Activated naive CD4-positive, alpha-beta T cell treated with anti-CD3 and anti-CD28 coated beads for 36 hours (primary cell): ENCODE results near the gene CFAP20. TPM values are rescaled to one million over a fixed set of nuclear protein-coding genes. Genes with fewer than 3 reads are reported as not detected.
"Not testable (repeated sequence)": the region's sequence is repeated elsewhere in the genome, so short reads cannot be mapped to it uniquely, and the experiment has no call there.

Experiments used
- CTCF ChIA-PET: fragments of 350-600 bp; sonication (Branson Sonifier 250); formaldehyde crosslinking; loops from one replicate; lab custom pipeline; 2021; ENCODE audit warnings: antibody characterized with exemption; lab: Charles Lee
- DNase-seq: peaks from one replicate; pipeline ENCODE4 v3.0.0-alpha.2; 2020
- H3K27ac Mint-ChIP-seq: one replicate; pipeline ENCODE4 v1.8.0; 2021; ENCODE audit warnings: mild to moderate bottlenecking, mixed read lengths
- H3K27me3 Mint-ChIP-seq: one replicate; pipeline ENCODE4 v1.8.0; 2021; ENCODE audit warnings: low read depth, mixed read lengths
- H3K36me3 Mint-ChIP-seq: one replicate; pipeline ENCODE4 v1.8.0; 2021; ENCODE audit warnings: low read depth, mixed read lengths
- H3K4me1 Mint-ChIP-seq: one replicate; pipeline ENCODE4 v1.8.0; 2021; ENCODE audit warnings: low read depth, mixed read lengths
- H3K4me3 Mint-ChIP-seq: one replicate; pipeline ENCODE4 v1.8.0; 2021; ENCODE audit warnings: mild to moderate bottlenecking, moderate library complexity, mixed read lengths
- H3K9me3 Mint-ChIP-seq: one replicate; pipeline ENCODE4 v1.8.0; 2021; ENCODE audit warnings: mixed read lengths
- intact Hi-C: fragments of 100-400 bp; cut with micrococcal nuclease; formaldehyde crosslinking; loops from one replicate; pipeline ENCODE4 v1.15.1; 2023
- total RNA-seq, 2 experiments: library from RNA; stranded (reverse); gene quantifications; one replicate each; pipeline ENCODE4 v1.2.3, GENCODE V29; 2021

The CFAP20 gene
- total RNA-seq, 2 experiments from 2014 or later: 31.2 to 31.4 TPM

DNA sequence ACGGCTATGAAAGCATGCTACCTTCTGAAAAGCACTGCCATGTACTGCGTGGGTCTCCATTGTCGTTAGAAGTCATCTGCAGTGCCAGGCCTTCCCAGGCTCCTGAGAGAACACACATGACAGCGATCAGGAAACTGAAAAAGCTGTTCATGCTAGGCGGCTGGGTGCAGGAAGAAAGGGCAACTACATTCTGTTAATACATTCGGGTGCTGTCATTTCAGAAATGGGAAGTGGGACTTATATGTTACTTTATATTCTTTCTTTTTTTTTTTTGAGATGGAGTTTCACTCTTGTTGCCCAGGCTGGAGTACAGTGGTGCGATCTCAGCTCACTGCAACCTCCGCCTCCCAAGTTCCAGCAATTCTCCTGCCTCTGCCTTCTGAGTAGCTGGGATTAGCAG, 19.9 kb downstream of the CFAP20 start:
- DNase-seq: no peak
- H3K9me3 Mint-ChIP-seq: no peaks in the 10 kb centered on the region
- intact Hi-C loops: loop anchor here (10.0 kb wide), 1 partner anchor 195 kb away; no protein-coding TSS in a partner anchor
- no peak overlapping the region for H3K4me3 Mint-ChIP-seq
- H3K36me3 Mint-ChIP-seq: peaks cover 10% of the 10 kb centered on the region
- H3K27me3 Mint-ChIP-seq: no peaks in the 10 kb centered on the region
- no peak overlapping the region for H3K27ac Mint-ChIP-seq
- CTCF ChIA-PET: interaction anchor here (0.8 to 1.6 kb wide), 2 partner anchors 11 to 28 kb away, joined by 3 read pairs; no protein-coding TSS in a partner anchor
- H3K4me1 Mint-ChIP-seq: peaks cover 2% of the 10 kb centered on the region

DNA sequence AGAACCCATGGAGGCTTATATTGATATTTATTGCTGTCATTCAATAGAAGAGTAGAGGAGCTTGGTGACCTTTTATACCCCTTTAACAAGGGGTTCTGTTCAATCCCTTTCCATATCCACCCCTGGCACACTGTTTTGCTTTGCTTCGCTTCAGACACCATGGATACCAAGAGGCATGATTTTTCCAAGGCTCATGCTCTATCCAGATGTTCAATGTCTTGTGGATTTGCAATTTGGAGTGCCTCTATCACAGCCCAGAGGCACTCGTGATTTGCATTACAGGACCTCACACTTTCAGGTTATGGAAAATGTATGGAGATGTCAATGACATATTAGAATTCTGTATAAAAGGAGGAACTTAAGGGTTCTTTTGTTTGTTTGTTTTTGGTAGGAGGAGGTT, 21.5 kb downstream of the CFAP20 start:
- H3K4me3 Mint-ChIP-seq: no peak overlapping the region
- no peaks in the 10 kb centered on the region for H3K36me3 Mint-ChIP-seq
- no peaks in the 10 kb centered on the region for H3K27me3 Mint-ChIP-seq
- no peaks in the 10 kb centered on the region for H3K9me3 Mint-ChIP-seq
- DNase-seq: no peak
- peaks cover 2% of the 10 kb centered on the region for H3K4me1 Mint-ChIP-seq
- intact Hi-C loops: loop anchor here (10.0 kb wide), 1 partner anchor 197 kb away; no protein-coding TSS in a partner anchor
- no peak overlapping the region for H3K27ac Mint-ChIP-seq
- CTCF ChIA-PET: interaction anchor here (2.0 kb wide), 1 partner anchor 10 kb away, joined by 6 read pairs; no protein-coding TSS in a partner anchor

DNA sequence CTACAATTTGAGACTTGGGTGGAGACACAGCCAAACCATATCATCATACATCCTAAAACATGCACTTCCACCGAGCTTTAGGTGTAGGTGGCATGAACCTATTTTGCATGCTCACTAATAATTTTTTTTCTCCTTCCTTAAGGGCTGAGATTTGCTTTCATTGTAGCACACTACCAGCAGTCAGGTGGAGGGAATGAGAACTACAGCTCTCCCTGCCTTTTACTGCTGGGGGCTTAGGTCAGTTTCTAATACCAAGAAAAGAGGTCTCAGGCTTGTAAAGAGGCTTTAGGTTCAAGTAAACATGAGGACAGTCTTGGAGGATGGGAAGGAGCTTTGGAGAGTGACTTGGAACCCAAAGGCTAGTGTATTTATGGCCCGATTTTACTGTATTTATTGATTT, 22.0 kb downstream of the CFAP20 start:
- intact Hi-C loops: loop anchor here (10.0 kb wide), 1 partner anchor 198 kb away; no protein-coding TSS in a partner anchor
- Mint-ChIP-seq H3K36me3 (no peaks in the 10 kb centered on the region), H3K27ac (no peak overlapping the region), H3K9me3 (no peaks in the 10 kb centered on the region), H3K4me3 (no peak overlapping the region), H3K27me3 (no peaks in the 10 kb centered on the region), H3K4me1 (peaks cover 2% of the 10 kb centered on the region)
- DNase-seq: no peak
- CTCF ChIA-PET: interaction anchor here (2.0 kb wide), 1 partner anchor 10 kb away, joined by 6 read pairs; no protein-coding TSS in a partner anchor

DNA sequence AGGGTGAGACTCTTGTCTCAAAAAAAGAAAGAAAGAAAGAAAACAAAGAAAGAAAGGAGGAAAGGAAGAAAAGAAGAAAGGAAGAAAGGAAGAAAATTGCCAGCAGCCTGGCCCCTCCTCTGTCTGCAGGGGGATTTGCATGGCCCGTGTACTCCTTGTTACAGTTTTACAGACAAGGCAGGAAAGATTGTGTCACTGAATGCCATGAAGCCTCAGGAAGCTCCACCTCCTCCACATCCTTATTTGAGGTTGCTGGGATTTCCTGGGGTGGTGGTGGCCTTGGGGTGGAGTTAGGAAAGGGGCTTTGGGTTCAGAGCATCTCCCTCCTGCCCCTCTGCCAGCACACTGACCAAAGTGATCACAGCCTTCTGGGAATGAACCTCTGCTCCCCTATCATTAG, 23.6 kb downstream of the CFAP20 start:
- intact Hi-C loops: loop anchor here (10.0 kb wide), 1 partner anchor 199 kb away; no protein-coding TSS in a partner anchor
- no peaks in the 10 kb centered on the region for H3K9me3 Mint-ChIP-seq
- CTCF ChIA-PET: interaction anchor here (2.0 kb wide), 1 partner anchor 8 kb away, joined by 6 read pairs; no protein-coding TSS in a partner anchor

DNA sequence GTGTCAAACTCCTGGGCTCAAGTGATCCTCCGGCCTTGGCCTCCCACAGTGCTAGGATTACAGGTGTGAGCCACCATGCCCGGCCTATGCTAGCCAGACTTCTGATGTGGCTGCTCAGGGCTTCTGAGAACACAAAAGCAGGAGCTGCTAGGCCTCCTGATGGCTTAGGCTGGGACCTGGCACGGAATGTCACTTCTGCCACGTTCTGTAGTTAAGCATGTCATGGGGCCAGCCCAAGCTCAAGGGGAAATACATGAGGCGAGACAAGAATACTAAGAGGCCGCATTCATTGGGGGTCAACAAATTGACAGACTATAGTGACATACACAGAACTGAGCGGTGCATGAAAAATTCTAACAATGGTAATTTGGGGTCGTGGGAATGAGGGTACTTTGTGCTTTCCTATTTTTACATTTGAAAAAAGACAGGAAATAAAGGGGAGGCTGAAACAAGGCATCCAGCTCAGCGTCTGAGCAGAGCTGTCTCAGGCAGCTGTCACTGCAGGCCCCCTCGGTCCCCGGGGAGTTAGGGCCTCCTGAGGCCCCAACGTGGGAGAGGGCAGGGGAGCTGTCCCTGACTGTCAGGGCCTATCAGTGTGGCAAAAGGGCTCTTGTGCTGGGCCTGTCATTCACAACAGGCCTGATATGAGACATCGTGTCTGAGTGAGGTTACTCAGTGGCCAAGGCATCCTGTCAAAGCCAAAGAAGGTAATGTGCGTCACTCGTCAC, 26.4 kb downstream of the CFAP20 start:
- no peaks in the 10 kb centered on the region for H3K9me3 Mint-ChIP-seq
- intact Hi-C loops: loop anchor here (10.0 kb wide), 1 partner anchor 202 kb away; no protein-coding TSS in a partner anchor
- H3K4me3 Mint-ChIP-seq: no peak overlapping the region
- no peak overlapping the region for H3K27ac Mint-ChIP-seq
- no peaks in the 10 kb centered on the region for H3K27me3 Mint-ChIP-seq
- DNase-seq: no peak
- H3K4me1 Mint-ChIP-seq: peaks cover 2% of the 10 kb centered on the region
- CTCF ChIA-PET: no interaction called here
- no peaks in the 10 kb centered on the region for H3K36me3 Mint-ChIP-seq

More for the DNA sequence above, 23.6 kb downstream of the CFAP20 start:
- DNase-seq: no peak
- Mint-ChIP-seq H3K4me1 (peaks cover 2% of the 10 kb centered on the region), H3K4me3 (no peak overlapping the region), H3K27me3 (no peaks in the 10 kb centered on the region), H3K36me3 (no peaks in the 10 kb centered on the region), H3K27ac (no peak overlapping the region)

DNA sequence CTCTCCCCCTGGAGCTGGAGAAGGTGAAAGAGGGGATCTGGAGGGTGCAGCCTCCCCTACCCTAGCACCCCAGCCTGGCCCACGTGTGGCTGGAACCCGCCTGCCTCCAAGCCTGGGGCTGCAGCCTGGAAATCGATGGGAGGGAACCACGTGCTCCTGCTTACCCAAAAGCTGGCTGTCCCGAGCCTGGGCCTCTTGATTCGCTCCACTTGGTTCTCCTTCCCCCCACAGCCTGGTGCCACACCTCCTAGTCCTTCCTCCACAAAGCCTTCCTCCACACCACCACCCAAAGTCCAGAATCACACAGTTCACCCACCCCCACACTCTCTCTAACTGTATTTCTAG, 29.3 kb downstream of the CFAP20 start:
- CTCF ChIA-PET: interaction anchor here (1.2 to 1.3 kb wide), 2 partner anchors 21 to 25 kb away, joined by 3 read pairs; no protein-coding TSS in a partner anchor
- Mint-ChIP-seq H3K27ac (no peak overlapping the region), H3K27me3 (no peaks in the 10 kb centered on the region), H3K36me3 (no peaks in the 10 kb centered on the region), H3K4me1 (no peaks in the 10 kb centered on the region), H3K9me3 (no peaks in the 10 kb centered on the region), H3K4me3 (no peak overlapping the region)
- intact Hi-C loops: loop anchor here (10.0 kb wide), 1 partner anchor 205 kb away; no protein-coding TSS in a partner anchor
- DNase-seq: no peak

DNA sequence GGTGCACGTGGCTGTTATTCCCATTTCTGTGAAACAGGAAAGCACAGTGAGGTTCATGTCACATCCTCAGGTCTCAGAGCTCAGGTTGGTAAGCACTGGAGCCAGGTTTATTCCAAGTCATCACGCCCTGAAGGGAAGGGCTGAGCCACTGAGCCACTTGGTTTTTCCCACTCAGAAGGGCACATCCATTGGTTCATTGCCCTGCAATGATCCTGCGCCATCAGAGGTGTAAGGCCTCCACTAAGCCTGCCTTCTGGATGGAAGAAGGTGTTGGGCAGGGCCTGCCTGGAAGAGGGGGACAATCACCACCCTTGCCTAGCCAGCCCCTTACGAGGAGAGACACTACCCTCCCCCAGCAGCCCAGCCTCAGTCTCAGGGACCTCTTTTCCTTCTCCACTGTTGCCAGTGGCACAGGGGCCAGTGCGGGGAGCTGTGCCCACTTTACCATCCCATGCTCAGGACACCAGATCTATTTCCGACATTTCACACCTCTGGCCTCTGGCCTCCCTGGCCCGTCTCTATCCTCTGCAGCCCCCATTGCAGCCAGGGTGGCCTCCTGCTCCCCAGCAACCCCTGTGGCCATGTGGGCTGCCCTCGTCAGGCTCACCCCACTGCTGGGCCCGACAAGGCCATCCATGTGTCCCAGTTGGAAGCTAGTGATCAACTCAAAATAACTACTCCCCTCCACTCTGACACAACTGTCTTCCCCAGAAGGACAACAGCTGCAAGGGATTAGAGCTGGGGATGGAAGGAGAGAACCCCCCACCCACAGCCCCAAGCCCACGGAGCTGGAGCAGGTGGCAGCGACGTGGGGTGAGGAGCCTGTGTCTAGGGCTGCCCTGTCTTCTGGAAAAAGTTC, 29.9 kb downstream of the CFAP20 start:
- CTCF ChIA-PET: interaction anchor here (0.7 to 1.4 kb wide), 3 partner anchors 26 to 237 kb away, joined by 3 read pairs; no protein-coding TSS in a partner anchor
- no peak overlapping the region for H3K27ac Mint-ChIP-seq

DNA sequence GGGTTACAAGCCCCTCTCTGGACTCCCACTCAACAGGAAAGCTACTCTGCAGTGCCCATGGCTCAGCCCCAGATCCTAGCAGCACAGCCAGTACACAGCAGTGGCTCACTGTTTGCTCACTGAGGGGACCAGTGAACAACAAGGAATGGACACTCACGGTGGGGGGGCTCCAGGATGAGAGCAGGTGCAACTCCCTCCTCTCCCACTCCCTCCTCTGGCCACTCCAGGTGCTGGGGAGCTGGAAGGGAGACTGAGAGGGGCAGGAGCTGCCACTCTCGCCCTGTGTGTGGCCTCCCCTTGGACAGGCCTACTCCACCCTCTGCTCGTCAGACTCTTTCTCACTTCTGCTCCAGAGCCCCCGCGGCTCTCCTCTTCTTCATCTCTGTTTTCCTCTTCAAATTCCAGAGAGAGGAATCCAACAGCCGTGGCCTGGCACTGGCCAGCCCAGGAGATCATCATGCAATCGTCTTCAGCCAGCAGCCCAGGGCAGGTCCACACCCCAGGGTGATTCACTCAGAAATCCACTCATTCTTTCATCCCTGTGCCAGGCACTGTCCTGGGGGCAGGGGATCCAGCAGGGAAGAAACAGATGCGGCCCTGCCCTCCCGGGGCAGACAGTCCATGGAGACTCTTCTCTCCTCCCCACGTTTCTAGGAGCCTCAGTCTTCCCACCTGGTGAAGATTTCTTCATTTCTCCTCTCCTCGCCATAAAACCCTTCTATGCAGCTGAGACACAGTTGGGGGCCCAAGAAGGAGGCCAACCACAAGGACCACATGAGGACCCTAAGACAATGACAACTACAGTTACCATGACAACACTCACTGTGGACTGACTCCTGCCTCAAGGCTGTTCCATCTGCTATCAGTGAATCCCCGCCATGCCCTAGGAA, 30.7 kb downstream of the CFAP20 start:
- Mint-ChIP-seq H3K4me3 (no peak overlapping the region), H3K4me1 (no peaks in the 10 kb centered on the region), H3K27me3 (no peaks in the 10 kb centered on the region), H3K27ac (no peak overlapping the region), H3K9me3 (no peaks in the 10 kb centered on the region), H3K36me3 (no peaks in the 10 kb centered on the region)
- DNase-seq: no peak
- CTCF ChIA-PET: interaction anchor here (0.7 to 1.4 kb wide), 4 partner anchors 19 to 238 kb away, joined by 3 to 4 read pairs (median 4); no protein-coding TSS in a partner anchor
- intact Hi-C loops: no loop called here

More for the DNA sequence above, 29.9 kb downstream of the CFAP20 start:
- no peaks in the 10 kb centered on the region for H3K36me3 Mint-ChIP-seq
- intact Hi-C loops: no loop called here
- H3K27me3 Mint-ChIP-seq: no peaks in the 10 kb centered on the region
- no peaks in the 10 kb centered on the region for H3K9me3 Mint-ChIP-seq
- DNase-seq: no peak
- H3K4me3 Mint-ChIP-seq: no peak overlapping the region
- no peaks in the 10 kb centered on the region for H3K4me1 Mint-ChIP-seq

DNA sequence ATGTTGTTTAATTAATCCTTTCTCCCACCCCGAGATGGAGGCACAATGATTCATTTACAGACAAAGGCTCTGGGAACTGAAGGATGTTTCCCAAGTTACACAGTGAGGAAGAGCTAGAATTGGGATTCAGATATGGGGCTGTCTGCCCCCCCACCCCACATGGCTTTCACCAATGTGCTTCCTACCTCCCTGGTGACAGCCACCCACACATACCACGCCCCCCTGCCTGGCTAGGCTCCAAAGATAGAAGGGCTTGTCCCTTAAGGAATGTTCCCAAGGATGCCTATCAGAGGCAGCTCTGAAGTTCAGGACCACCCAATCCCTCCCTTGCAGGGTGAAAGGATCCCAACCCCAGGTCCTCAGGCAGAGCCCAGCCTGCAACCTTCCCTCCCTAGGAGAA, 32.9 kb downstream of the CFAP20 start:
- H3K4me3 Mint-ChIP-seq: no peak overlapping the region
- CTCF ChIA-PET: interaction anchor here (1.2 to 1.6 kb wide), 3 partner anchors 25 to 33 kb away, joined by 3 to 6 read pairs (median 5); partner anchors contain the start of gene CFAP20
- no peaks in the 10 kb centered on the region for H3K4me1 Mint-ChIP-seq
- H3K27me3 Mint-ChIP-seq: no peaks in the 10 kb centered on the region
- no peaks in the 10 kb centered on the region for H3K9me3 Mint-ChIP-seq
- H3K27ac Mint-ChIP-seq: no peak overlapping the region
- no peaks in the 10 kb centered on the region for H3K36me3 Mint-ChIP-seq
- intact Hi-C loops: no loop called here
- no peak for DNase-seq

DNA sequence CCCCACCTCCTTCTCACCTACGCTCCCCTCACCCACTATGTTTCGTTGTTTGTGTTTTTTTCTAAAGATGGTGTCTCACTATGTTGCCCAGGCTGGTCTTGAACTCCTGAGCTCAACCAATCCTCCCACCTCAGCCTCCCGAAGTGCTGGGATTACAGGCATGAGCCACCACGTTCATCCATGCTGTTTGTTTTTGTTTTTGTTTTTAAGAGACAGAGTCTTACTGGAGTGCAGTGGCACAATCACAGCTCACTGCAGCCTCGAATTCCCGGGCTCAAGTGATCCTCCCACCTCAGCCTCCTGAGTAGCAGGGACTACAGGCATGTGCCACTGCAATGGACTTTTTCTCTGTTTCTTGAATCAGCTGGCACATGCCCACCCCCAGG, 33.6 kb downstream of the CFAP20 start:
- intact Hi-C loops, DNase-seq, H3K27me3 Mint-ChIP-seq, H3K36me3 Mint-ChIP-seq, H3K9me3 Mint-ChIP-seq, H3K4me1 Mint-ChIP-seq, H3K4me3 Mint-ChIP-seq, H3K27ac Mint-ChIP-seq: not testable (repeated sequence)
- CTCF ChIA-PET: interaction anchor here (0.6 to 1.5 kb wide), 3 partner anchors 26 to 229 kb away, joined by 3 to 5 read pairs (median 3); no protein-coding TSS in a partner anchor

DNA sequence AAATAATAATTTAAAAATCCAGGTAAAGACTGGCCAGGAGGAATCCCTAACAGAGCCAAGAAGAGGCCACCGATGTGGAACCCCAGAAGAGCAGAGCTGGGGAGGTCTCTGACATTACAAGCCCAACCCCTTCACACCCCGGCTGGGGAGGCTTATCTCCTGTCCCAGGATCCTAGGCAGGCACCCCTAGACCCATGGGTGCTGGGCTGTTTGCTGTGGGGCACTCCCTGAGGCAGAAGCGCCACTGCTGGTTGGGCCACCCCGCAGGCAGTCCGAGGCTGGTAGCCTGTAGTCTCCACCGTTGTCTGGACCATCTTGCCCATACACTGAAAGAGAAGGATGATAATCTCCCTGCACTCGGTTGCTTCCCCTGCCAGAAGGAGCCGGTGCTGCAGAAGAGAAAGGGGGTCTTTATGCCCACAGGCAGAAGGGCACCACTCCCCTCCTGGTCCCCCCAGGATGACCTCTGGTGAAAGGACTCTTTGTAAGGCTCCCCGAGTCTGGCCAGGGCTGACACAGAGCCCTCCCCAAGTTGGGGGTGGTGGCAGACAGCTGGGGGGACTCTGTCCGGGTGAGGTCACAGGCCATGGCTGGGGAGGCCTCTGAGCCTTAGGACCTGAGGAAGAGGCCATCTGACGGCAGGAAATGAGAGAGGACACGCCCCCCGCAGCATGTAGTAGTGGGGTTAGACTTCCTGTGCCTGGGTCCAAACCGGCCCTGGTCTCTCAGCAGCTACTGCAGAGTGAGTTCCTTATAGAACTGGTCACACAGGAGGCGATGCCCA, 34.2 kb downstream of the CFAP20 start:
- no peak for DNase-seq
- no peak overlapping the region for H3K4me3 Mint-ChIP-seq
- H3K4me1 Mint-ChIP-seq: no peaks in the 10 kb centered on the region
- CTCF ChIA-PET: interaction anchor here (0.6 to 1.2 kb wide), 2 partner anchors 32 to 229 kb away, joined by 3 read pairs; no protein-coding TSS in a partner anchor
- no peaks in the 10 kb centered on the region for H3K9me3 Mint-ChIP-seq
- no peak overlapping the region for H3K27ac Mint-ChIP-seq
- intact Hi-C loops: no loop called here
- no peaks in the 10 kb centered on the region for H3K36me3 Mint-ChIP-seq
- H3K27me3 Mint-ChIP-seq: no peaks in the 10 kb centered on the region
